B cell (primary cell): ENCODE results near the gene GLUD1. TPM values are rescaled to one million over a fixed set of nuclear protein-coding genes. Genes with fewer than 3 reads are reported as not detected.
"Not testable (repeated sequence)": the region's sequence is repeated elsewhere in the genome, so short reads cannot be mapped to it uniquely, and the experiment has no call there.

Source experiments
- ATAC-seq: fragments of 200-7000 bp; cut with Tn5 transposase; one replicate; pipeline ENCODE4 v1.10.0; 2021; ENCODE audit warnings: low read depth, mild to moderate bottlenecking, moderate number of reproducible peaks, moderate library complexity
- CTCF ChIA-PET: fragments of 350-600 bp; sonication (Branson Sonifier 250); formaldehyde crosslinking; loops from one replicate; lab custom pipeline; 2021; ENCODE audit warnings: antibody characterized with exemption, inconsistent platforms; lab: Charles Lee
- POLR2A ChIA-PET: fragments of 350-600 bp; sonication (Branson Sonifier 250); formaldehyde crosslinking; loops from one replicate; lab custom pipeline; 2021; ENCODE audit warnings: antibody characterized with exemption; lab: Charles Lee
- DNase-seq: peaks from one replicate; pipeline ENCODE4 v3.0.0; 2013
- H2AFZ ChIP-seq: 2 replicates; pipeline ENCODE4 v1.6.1; 2012; ENCODE audit warnings: mild to moderate bottlenecking, low read depth, low read length; ENCODE audit not compliant: insufficient read depth, poor library complexity, severe bottlenecking
- H3K27ac ChIP-seq, 2 donors: 1 replicate in 1 of 2; 2 replicates in 1 of 2; pipeline ENCODE4 v1.5.1; 2012 to 2013; ENCODE audit warnings: low read length in 2 of 2, mild to moderate bottlenecking in 2 of 2, moderate library complexity in 1 of 2
- H3K27me3 ChIP-seq, 4 experiments: fragments of 200-600 bp in 1 of 4; sonication (generic) in 1 of 4; replicated peaks in 1 of 4; 1 replicate in 2 of 4; 2 replicates in 2 of 4; pipeline versions ENCODE4 v1.6.1 to v1.7.0; 2013 to 2016; ENCODE audit warnings: low read length in 3 of 4, mild to moderate bottlenecking in 2 of 4, mixed read lengths in 1 of 4, moderate library complexity in 1 of 4; ENCODE audit not compliant: insufficient read depth in 4 of 4, control insufficient read depth in 3 of 4; ENCODE audit errors: control extremely low read depth in 1 of 4
- H3K36me3 ChIP-seq, 2 experiments: replicated peaks in 1 of 2; 1 replicate in 1 of 2; 2 replicates in 1 of 2; pipeline versions ENCODE4 v1.6.1 to v1.7.1; 2013; ENCODE audit warnings: low read length in 1 of 2; ENCODE audit not compliant: insufficient read depth in 2 of 2, control insufficient read depth in 1 of 2; ENCODE audit errors: control extremely low read depth in 1 of 2, extremely low read depth in 1 of 2
- H3K4me1 ChIP-seq, 2 donors: fragments of 200-600 bp in 1 of 2; sonication (generic) in 1 of 2; 1 replicate in 1 of 2; 2 replicates in 1 of 2; pipeline versions ENCODE4 v1.5.1 to v1.6.1; 2013 to 2017; ENCODE audit warnings: low read length in 2 of 2; ENCODE audit not compliant: control insufficient read depth in 2 of 2, insufficient read depth in 2 of 2
- H3K4me2 ChIP-seq: replicated peaks from 2 replicates; pipeline ENCODE3; 2012; ENCODE audit warnings: mild to moderate bottlenecking, low read depth, low read length; ENCODE audit not compliant: poor library complexity, severe bottlenecking
- H3K4me3 ChIP-seq, 5 experiments: fragments of 200-600 bp in 1 of 5; sonication (generic) in 1 of 5; 1 replicate in 3 of 5; 2 replicates in 2 of 5; pipeline versions ENCODE4 v1.5.1 to v1.7.0; 2011 to 2016; ENCODE audit warnings: low read length in 4 of 5, mild to moderate bottlenecking in 4 of 5, low read depth in 2 of 5, control low read depth in 1 of 5, moderate library complexity in 1 of 5; ENCODE audit not compliant: insufficient read depth in 1 of 5; ENCODE audit errors: control extremely low read depth in 1 of 5, extremely low read depth in 1 of 5
- H3K79me2 ChIP-seq: fragments of 200-600 bp; sonication (generic); one replicate; pipeline ENCODE4 v1.6.0; 2016; ENCODE audit warnings: low read length; ENCODE audit not compliant: control insufficient read depth, insufficient read depth
- H3K9ac ChIP-seq: fragments of 200-600 bp; sonication (generic); 2 replicates; pipeline ENCODE4 v1.6.1; 2017; ENCODE audit warnings: mild to moderate bottlenecking, low read length, moderate library complexity
- H3K9me3 ChIP-seq, 3 donors: one replicate each; pipeline versions ENCODE4 v1.6.1 to v1.7.1; 2013; ENCODE audit warnings: low read length in 2 of 3; ENCODE audit not compliant: control insufficient read depth in 2 of 3, insufficient read depth in 1 of 3; ENCODE audit errors: control extremely low read depth in 1 of 3
- H4K20me1 ChIP-seq: 2 replicates; pipeline ENCODE4 v1.6.0; 2012; ENCODE audit warnings: mild to moderate bottlenecking, low read length; ENCODE audit not compliant: insufficient read depth, control insufficient read depth, poor library complexity, severe bottlenecking
- H3K27ac Mint-ChIP-seq: one replicate; pipeline ENCODE4 v1.8.0; 2021; ENCODE audit warnings: mixed read lengths
- H3K27me3 Mint-ChIP-seq: one replicate; pipeline ENCODE4 v1.8.0; 2021; ENCODE audit warnings: mixed read lengths
- H3K4me1 Mint-ChIP-seq: one replicate; pipeline ENCODE4 v1.8.0; 2021; ENCODE audit warnings: mixed read lengths
- H3K4me3 Mint-ChIP-seq: one replicate; pipeline ENCODE4 v1.8.0; 2021; ENCODE audit warnings: mixed read lengths
- H3K9me3 Mint-ChIP-seq: one replicate; pipeline ENCODE4 v1.8.0; 2022; ENCODE audit warnings: mixed read lengths; ENCODE audit not compliant: insufficient read depth
- WGBS: methylation state at CpG from one replicate; pipeline ENCODE4 v1.1.5; 2013; ENCODE audit warnings: missing lambda C conversion rate; ENCODE audit not compliant: insufficient coverage; 5-methylcytosine and 5-hydroxymethylcytosine counted together
- intact Hi-C: fragments of 100-400 bp; cut with micrococcal nuclease; formaldehyde crosslinking; loops from one replicate; pipeline ENCODE4 v1.10.0; 2022
- polyA plus RNA-seq: library from polyadenylated mRNA; depleted of rRNA; stranded (reverse); fragments of >200 nt; gene quantifications from 2 replicates; pipeline ENCODE4 v1.2.3, GENCODE V29; 2012
- total RNA-seq, 2 donors: library from RNA; stranded (reverse); fragments of 120-200 nt in 1 of 2; gene quantifications; 1 replicate in 1 of 2; 2 replicates in 1 of 2; pipeline versions ENCODE4 v1.2.3 to v1.2.4, GENCODE V29; 2013 to 2022

Gene GLUD1
- total and polyA plus RNA-seq, 2 donors (not counting 1 experiment from before 2014, with no cell fraction given) = 29.6 to 71.5 TPM

DNA sequence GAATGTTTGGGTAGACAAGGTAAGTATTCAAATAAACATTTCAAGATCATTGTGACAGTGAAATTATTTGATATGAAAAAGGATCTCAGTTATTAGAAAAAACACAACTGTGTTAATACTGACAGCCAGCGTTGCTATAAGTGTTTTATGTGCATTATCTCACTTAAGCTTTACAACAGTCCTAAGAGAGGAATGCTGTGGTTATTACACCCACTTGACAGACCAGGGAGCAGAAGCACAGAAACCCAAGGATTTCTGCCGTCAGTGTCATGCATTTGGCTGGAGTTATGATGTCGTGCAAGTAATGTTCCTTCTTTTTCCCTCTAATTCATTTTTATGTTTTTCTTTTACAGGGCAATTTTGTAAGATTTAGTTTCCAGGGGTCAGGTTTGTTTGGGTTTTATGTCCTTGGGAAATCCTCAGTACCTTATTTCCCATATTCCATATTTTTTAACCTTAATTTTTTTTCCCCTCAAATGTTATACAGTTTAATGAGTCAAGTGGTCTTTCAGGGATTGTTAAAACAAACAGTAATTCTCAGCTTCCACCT, 33.0 kb upstream of the GLUD1 start:
- intact Hi-C loops, H3K27ac Mint-ChIP-seq, H3K36me3 ChIP-seq, H3K27me3 Mint-ChIP-seq, H3K9ac ChIP-seq, DNase-seq, H3K4me3 Mint-ChIP-seq, POLR2A ChIA-PET, H3K9me3 ChIP-seq, H3K4me1 ChIP-seq, H3K9me3 Mint-ChIP-seq, ATAC-seq, H2AFZ ChIP-seq, H3K4me2 ChIP-seq, H3K79me2 ChIP-seq, H3K4me1 Mint-ChIP-seq, H3K27me3 ChIP-seq, H3K27ac ChIP-seq, CTCF ChIA-PET, H4K20me1 ChIP-seq, H3K4me3 ChIP-seq: not testable (repeated sequence)
- WGBS = no CpG with 5 or more reads among the region's 3 CpGs

DNA sequence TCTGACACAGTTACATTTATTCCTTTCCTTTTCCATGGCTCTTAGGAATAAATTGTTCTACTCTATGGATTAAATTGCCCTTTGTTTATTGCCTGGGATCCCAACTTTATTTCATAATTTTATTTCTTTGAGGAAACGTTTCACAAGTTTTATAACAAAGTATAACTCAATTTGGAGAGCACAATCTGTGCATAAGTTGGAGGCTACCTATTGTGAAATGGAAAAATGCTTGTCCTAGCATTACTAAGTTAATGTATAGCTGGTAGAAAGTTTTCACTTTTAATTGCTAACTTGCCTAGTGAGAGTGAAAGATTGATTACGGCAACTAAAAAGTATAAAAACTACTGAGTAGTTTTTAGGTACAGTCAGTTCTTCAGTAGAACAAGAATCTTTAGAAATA, 32.4 kb upstream of the GLUD1 start:
- H3K27me3 Mint-ChIP-seq, intact Hi-C loops, H3K4me2 ChIP-seq, H3K9ac ChIP-seq, CTCF ChIA-PET, H3K4me3 Mint-ChIP-seq, H3K36me3 ChIP-seq, H3K4me1 ChIP-seq, ATAC-seq, H3K27me3 ChIP-seq, DNase-seq, H3K9me3 ChIP-seq, H3K9me3 Mint-ChIP-seq, POLR2A ChIA-PET, H2AFZ ChIP-seq, H3K79me2 ChIP-seq, H4K20me1 ChIP-seq, H3K4me1 Mint-ChIP-seq, H3K27ac ChIP-seq, H3K4me3 ChIP-seq, H3K27ac Mint-ChIP-seq: not testable (repeated sequence)
- WGBS = no CpG with 5 or more reads among the region's 2 CpGs

DNA sequence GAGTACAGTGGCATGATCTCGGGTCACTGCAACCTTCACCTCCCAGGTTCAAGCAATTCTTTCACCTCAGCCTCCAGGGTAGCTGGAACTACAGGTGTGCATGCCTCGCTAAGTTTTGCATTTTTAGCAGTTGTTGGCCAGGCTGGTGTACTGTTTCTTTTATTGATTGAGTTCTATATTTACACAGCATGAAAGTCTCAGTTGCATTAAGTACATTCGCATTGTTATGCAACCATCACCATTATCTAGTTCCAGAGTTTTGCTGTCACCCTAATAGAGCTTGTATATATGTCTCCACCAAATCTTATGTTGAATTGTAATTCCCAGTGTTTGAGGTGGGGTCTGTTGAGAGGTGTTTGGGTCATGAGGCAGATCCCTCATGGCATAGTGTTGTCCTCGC, 28.7 kb upstream of the GLUD1 start:
- H3K4me1 Mint-ChIP-seq, H3K9me3 Mint-ChIP-seq, H3K27me3 Mint-ChIP-seq, CTCF ChIA-PET, POLR2A ChIA-PET, H3K4me1 ChIP-seq, H2AFZ ChIP-seq, H3K9me3 ChIP-seq, DNase-seq, H3K27ac ChIP-seq, H3K4me3 Mint-ChIP-seq, H3K4me2 ChIP-seq, H3K9ac ChIP-seq, H3K27me3 ChIP-seq, H3K36me3 ChIP-seq, ATAC-seq, H3K4me3 ChIP-seq, H4K20me1 ChIP-seq, H3K79me2 ChIP-seq, intact Hi-C loops, H3K27ac Mint-ChIP-seq: not testable (repeated sequence)
- no CpG with 5 or more reads among the region's 4 CpGs for WGBS

DNA sequence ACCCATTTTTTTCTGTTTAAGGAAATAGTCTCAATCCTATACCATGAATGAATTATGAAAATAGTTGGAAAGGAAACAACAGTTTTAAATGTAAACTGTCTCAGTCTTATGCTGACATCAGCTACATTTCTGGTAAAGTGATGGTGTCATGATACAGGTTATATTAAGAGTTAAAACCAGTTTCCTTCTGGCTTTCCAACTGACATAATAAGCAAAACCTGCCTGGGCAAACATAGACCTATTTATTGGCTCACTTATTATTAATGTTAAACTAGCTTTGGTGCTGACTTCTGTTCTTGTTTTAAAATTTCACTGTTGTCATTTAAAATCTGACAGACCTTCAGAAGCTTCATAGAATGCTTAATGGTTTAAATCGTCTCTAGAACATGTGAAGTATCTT, 24.4 kb upstream of the GLUD1 start:
- ATAC-seq, H3K4me1 Mint-ChIP-seq, H3K4me3 Mint-ChIP-seq, H3K79me2 ChIP-seq, H3K36me3 ChIP-seq, H2AFZ ChIP-seq, DNase-seq, H3K9me3 Mint-ChIP-seq, H3K4me3 ChIP-seq, intact Hi-C loops, H3K27ac ChIP-seq, H3K4me2 ChIP-seq, H3K27me3 ChIP-seq, H3K27ac Mint-ChIP-seq, H3K4me1 ChIP-seq, H3K9me3 ChIP-seq, CTCF ChIA-PET, H3K9ac ChIP-seq, H3K27me3 Mint-ChIP-seq, H4K20me1 ChIP-seq: not testable (repeated sequence)
- no CpG with 5 or more reads among the region's 1 CpG for WGBS
- POLR2A ChIA-PET = interaction anchor here (0.5 kb wide), 1 partner anchor 381 kb away, joined by 3 read pairs; no protein-coding TSS in a partner anchor
